Activated CD4-positive, alpha-beta T cell treated with anti-CD3 and anti-CD28 coated beads, Interleukin-2, Interleukin-4, amounts not matched to agents 100 ng/mL and 50 ng/mL, durations not matched to agents 16 hours and 8 hours (primary cell): Measurements from ENCODE around the gene HHLA2.
"Not testable (repeated sequence)": the region's sequence is repeated elsewhere in the genome, so short reads cannot be mapped to it uniquely, and the experiment has no call there.

Experiments
- DNase-seq: peaks from one replicate; pipeline ENCODE4 v3.0.0-alpha.2; 2020; ENCODE audit warnings: low spot score

The HHLA2 gene

DNA sequence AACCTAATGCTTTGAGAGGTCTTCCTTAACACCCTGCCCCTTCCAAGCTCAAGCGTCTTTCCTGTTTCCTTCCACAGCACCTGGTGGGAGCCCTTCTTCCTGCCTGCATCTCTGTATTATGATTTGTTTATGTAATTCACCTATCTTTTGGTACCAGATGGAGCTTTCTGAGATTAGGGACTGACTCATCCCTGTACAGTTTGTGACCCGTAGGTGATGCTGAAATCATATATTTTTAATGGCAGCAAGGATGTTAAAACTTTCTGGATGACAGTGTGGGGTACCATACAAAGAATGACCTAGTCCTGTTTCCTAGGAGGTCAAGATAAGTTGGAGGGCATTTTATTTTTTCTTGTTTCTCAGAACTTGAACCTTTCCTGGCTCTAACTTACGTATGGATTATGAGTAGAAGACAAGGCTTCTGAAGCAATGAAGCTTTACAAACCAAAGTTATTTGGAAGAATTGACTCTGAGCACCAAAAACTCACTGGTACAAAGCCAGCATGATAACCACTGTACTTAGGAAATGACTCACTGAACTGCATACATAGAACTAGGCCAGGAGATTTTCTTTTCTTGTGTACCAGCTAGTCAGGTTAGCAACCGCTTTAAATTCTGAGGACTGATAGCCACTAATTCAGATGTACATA, 46.6 kb downstream of the HHLA2 start:
- peak; percentile 83 for DNase-seq

DNA sequence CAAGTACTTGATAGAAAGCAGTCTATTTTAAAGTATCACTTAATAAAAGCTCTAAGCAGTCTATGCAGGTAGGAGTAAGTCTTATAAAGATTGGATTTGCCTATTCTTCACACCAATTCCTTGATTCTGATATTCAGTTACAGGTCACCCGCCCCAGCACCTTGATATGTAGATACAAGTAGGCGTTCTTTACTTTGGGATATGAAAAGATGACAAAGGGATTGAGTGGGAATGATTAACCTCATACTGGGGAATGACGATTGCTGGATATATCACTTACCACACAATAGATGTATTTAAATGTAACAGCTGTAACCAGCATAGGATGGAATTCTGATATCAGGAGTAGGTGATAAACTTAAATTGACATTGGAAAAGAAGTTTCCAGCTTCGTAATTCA, 47.1 kb downstream of the HHLA2 start:
- no peak for DNase-seq

DNA sequence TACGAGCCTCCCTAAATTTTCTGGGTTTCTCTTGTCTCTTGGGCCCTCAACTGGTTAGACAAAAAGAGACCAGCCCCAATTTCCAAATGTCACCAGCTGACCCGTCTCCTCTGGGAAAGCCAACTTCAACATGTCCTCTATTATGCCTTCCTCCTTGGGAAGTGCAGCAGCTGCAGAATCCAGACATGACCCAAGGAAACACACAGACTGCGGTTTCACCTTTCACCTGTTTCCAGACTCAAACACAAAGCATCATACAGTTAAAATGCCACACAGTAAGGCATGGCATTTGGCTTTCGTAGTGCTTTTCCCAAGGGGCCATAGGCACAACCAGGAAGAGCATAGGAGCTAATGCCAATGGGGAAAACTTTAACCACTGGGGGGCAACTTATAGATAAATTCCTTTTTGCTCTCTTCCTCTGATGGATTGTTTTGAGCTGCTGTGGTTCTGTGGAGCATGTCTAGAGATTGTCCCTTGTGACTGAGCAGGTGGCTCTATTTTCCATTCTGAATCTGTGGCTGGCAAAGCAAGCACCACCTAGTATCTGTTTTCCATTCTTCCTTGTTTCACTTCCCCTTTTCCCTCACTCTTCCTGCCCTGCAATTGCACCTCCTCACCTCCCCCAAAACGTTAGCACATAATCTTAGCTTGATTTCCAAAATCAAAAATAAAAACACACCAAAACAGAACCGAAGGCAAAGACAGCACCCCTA, 49.3 kb downstream of the HHLA2 start:
- no peak for DNase-seq

DNA sequence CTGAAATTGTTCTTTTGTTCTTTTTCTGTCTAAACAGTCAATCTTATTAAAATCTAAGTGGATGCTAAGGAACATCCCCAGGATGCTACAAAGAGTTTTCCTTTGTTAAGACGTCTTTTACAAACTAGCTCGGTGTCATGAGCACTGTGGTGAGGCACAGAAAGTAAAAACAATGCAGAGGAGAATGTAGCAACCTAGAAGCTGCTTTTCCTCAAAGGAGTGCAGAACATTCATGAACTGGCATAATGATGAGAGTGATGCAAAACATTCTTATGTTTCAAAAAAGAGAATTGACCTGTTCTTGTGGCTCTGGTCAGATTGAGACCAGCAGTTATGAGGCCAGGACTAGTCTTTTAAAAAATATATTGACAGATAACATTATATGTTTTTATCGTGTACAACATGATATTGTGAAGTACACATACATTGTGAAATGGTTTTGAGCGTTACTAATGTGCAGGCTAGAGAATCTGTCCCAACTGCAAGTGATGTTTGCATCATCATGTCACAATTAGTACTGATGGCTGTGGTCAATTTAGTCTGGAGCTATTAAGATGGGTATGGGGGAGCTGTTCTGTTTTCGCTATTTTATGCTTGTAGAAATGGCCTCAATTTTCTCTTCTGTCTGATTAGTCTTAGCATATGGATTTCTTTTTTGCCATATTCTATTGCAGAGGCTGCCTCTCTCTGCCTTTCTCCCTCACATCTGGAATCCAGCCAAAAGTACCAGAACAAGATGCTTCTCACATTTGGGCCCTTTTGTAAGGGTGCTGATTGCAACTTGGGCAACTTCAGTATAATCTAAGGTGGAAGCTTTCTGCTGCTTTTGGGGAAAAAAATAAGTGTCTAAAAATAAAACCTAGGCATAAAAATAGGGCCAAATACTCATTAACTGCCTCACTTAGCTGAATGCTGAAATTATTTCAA, 50.2 kb downstream of the HHLA2 start:
- DNase-seq, result no peak

DNA sequence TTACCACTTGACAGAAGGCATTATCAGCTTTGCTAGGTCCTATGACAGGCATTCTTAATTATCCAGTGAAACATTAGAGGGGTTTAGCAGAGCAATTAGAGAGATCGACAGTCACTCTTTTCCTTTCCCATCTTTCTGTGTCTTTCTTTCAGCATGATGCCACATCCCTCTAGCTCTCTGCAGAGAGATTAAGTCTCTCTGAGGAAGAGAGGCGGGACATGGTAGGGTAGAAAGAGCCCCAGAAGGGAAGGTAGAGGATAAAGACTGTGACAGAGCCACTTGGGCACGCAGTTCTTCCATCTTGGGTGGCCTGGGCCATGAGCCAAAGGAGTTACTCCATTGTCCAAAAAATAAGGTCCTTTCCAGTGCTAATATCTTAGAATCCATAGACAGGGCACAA, 55.8 kb downstream of the HHLA2 start:
- no peak for DNase-seq

DNA sequence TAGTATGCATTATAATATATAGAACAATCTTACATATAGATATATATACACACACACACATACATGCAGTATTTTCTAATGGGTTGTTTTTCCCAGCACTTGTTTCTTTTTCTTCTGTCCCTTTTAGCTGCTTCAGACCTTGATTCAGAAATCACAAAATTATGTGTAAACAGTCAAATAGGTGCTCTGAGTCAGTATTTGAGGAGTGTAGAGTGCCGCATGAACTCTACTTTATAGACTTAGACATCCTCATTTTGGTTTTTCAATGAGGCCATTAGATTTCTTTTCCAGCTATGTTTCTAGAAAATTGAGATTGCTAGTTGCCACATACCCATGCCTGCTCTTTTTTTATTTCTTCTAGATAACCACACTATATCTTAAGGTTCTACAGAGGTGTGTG, 58.2 kb downstream of the HHLA2 start:
- DNase-seq, result no peak

DNA sequence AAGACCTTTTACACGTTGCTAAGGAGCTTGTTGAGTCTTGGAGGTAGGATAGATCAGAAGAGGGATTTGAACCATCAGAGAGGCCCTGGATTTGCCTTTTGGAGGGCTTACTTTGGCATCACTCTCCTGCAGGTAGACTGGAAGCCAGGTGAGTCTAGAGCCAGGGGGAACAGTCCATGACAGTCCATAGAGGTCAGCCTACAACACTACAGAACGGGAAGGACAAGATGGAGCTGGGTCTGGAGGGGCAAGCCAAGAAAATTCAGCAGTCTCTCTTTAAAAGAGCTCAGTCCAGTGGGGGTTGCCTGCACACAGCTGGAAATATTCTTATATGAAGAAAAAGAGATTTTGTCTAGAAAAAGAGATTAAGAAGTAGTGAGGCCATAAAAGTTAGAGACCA, 60.7 kb downstream of the HHLA2 start:
- DNase-seq, result no peak

DNA sequence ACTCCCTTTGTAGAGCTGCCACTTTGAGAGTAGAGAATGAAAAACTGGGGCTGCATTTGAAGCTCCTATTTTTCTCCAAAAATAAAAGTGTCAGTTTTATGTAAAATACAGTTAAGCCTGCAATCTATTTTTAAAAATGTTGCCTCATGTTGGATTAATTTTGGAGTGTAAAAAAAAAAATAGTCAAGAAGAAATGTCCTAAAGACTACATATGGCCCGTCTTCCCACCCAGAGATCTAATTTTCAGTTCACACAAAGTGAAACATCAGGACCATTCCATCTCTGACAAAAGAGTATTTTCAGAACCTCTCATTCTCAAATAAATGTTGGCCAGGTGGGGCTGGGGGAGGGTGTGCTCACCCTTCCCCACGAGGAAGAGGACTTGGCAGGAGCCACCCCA, 62.7 kb downstream of the HHLA2 start:
- DNase-seq, result no peak

DNA sequence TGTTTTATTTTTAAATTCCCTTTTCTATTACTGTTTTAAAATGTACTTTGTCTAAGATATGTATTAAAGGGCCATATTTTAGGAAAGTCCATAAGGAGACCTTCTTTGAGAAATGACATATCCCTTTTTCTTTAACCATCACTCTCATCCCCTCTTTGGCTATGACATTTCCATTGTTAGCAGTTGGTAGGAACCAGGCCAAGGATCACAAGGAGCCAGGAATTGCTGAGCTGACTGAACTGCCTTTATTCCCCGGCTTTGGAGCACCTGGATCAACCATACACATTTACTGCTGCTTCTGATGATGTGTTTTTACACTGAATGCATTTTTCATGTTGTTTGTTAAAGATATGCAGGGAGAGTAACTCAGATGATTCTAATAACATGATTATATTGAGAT, 79.7 kb downstream of the HHLA2 start:
- DNase-seq, result no peak

DNA sequence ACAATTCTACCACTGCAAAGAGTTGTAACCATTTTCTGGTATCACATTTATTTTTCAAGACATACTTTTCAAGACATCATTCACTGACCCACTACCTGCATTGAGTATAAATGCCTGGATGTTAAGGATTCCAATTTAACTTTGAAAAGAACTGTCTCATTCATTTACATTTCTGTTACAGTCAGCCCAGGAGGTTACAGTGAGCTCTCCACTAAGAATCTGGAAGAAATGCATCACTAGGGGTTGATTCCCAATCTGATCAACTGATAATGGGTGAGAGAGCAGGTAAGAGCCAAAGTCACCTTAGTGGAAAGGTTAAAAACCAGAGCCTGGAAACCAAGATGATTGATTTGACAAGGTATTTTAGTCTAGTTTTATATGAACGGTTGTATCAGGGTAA, 81.0 kb downstream of the HHLA2 start:
- no peak for DNase-seq

DNA sequence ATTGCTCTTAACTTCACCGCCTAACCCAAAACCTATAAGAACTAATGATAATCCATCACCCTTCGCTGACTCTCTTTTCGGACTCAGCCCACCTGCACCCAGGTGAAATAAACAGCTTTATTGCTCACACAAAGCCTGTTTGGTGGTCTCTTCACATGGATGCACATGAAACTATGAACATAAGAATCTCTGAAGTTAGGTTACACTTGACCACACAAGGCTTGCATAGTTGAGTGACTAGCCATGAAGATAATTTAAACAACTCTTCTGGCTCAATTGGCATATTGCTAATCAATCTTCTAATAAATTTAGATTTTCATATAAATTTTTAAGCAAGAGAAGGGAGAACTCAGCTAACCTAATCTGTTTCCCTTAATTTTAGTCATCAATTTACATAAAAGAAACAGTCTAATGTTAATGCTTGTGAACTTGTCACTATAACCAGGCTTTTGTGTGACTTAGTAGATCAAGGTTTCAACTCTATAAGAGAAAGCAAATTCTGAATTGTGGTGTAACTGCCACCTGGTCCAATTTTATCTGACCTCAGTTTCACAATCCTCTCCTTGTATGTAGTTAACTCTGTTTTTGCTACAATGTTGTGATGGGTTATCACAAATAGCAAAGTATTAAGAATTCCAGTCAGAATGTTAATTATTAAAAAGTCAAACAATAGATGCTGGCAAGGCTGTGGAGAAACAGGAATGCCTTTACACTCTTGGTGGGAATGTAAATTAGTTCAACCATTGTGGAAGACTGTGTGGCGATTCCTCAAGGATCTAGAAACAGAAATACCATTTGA, 82.0 kb downstream of the HHLA2 start:
- DNase-seq, result no peak

DNA sequence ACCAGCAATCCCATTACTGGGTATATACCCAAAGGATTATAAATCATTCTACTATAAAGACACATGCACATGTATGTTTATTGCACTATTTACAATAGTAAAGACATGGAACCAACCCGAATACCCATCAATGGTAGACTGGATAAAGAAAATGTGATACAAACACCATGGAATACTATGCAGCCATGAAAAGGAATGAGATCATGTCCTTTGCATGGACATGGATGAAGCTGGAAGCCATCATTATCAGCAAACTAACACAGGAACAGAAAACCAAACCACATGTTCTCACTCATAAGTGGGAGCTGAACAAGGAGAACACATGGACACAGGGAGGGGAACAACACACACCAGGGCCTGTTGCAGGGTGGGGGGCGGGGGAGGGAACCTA, 82.6 kb downstream of the HHLA2 start:
- not testable (repeated sequence) for DNase-seq

DNA sequence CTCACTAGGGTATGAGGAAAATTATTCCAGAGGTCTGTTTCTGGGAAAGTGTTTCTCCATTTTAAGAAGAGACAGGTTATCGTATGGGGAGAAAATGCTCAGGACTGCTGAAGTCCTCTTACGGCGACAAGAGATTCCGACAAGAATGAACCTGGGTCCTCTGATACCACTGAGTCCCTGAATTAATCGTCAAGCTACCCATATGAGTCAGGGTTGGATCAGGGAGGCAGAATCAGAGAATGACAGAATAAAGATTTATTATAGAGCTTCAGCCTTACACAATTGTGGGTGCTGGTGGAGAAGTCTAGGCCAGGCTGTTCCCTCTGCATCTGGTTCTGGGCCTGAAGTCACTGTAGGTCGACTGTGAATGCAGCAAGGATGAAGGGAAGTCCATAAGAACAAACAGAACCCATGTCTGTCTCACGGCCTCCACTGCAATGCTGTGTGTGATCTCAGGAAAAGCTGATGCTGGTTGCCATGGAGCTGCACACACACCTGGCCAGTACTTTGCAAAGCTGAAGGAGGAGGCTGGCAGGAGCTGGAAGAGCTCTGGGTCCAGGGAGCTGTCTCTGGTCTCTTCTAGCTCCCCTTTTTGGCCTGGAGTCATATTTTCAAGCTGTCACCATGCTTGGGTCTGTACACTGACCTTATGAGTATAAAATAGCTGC, 83.9 kb downstream of the HHLA2 start:
- peak; percentile 45 for DNase-seq

DNA sequence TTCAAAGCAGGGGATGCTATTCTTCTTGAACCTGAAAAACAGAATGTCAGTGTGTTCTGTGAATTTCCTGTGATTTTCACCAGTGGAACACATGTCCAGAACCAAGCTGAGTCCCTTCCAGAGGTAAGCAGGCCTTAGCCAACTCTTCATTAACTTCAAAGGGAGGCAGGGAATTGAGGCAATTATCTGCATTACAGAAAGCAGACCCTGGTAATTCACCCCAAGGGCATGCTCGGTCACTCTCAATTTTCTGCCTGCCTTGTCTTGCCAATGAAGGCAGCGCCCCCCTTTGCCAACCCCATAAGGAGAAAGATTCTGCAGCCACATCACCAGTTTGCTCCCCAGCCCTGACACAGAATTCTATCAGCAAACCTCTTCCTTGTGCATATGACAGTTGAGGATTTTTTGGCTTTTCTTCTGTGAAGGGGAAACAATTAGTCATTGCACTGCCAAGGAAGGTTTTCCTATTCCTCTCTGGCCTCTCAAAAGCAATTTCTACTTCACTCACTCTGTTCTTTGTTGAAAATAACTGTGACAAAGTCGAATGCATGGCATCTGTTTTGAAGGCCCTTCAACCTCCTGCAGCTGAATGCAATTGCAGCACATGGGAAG, 85.3 kb downstream of the HHLA2 start:
- DNase-seq, result no peak

DNA sequence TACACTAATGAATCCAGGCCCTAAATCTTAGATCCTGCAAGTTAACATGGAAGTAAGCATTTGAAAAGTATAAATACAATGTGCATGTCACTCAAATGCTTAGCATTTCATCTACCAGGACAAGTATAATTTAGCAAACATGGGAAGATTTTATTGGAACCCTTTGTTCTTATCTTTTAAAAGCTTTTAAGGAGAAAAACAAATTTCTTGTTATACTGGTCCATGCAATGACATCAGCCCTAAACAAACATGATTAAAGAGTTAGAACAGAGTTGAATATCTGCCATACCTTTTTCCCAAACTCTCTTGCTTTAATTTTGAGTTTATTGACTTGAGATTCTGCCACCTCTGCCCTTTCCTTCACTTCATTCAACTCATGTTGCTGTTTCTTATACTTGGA, 87.0 kb downstream of the HHLA2 start:
- DNase-seq, result no peak

DNA sequence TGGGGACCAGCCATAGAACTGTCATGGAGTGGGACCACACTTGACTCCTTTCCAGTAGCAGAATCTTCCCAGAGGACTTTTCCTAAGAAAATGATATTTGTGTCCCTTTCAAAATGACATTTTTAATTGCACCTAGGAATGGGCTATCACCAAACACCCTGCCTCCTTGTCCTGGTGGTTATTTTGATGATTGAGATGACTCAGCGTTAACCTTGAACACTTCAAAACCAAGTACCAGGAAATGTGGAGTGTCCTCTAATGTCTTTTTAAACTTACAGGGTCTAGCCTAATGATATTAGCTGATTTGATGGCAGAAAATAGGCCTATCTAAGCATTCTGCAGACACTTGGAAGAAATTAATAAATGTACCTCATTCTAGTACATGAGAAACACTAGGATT, 90.7 kb downstream of the HHLA2 start:
- peak; percentile 47 for DNase-seq

DNA sequence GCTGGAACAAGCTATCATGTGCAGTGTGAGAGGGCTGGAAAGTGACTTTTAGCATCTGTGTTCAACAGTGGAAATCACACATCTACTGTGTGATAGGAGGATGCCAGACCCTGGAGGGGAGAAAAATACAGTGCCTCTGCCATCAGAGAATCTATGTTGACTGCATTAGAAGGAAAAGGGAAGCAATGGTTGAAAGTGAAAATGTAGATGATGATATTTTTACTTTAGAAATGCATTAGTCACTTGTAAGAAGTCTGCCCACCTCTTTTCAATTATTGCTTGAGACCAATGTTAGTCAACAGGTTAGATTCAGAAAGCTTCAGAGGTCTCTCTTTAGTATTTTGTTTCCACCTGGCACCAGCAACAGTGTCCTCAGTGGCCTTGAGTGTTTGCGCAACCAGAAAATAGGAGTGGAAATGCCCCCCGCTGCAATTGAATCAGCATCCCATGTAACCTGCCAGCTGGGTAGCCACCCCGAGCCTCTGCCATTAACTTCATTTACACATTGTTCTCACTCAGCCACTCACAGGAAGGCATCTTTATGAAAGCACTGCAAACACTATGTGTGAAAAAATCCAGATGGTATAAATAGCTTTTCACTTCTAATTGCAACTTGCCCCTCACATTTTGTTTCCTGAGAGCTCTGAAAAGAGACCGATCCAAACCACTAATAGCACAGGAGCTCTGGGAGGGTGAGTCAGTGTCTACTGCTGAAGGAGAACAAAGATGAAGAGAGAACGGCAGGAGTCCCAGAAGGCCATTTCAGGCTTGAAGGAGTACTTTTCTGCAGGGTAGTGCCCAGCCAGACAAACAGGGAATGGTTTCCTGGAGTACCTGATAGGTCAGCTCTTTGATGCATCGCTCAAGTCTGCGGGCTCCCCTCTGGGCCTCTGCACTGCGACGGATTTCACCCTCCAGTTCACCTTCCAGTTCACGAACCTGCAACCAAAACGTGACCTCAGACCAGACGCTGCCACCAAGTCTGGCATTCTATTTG, 92.1 kb downstream of the HHLA2 start:
- peak; percentile 57 for DNase-seq

DNA sequence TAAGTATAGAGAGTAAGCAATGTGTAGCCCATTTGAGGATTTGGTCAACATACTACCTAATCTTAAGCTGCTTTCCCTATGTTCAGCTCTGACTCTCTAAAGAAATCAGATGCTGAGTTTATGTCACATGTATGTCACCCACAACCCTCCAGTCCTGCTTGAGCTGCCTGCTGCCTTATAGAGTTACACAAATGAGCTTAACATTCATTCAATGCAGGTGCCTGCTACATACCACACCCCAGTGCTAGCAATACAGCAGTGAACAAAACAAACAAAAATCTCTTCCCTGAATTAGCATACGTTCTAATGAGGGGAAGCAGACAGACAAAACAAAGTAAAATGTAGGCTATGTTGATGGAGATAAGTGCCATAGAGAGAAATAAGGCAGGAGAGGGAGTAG, 93.0 kb downstream of the HHLA2 start:
- no peak for DNase-seq

DNA sequence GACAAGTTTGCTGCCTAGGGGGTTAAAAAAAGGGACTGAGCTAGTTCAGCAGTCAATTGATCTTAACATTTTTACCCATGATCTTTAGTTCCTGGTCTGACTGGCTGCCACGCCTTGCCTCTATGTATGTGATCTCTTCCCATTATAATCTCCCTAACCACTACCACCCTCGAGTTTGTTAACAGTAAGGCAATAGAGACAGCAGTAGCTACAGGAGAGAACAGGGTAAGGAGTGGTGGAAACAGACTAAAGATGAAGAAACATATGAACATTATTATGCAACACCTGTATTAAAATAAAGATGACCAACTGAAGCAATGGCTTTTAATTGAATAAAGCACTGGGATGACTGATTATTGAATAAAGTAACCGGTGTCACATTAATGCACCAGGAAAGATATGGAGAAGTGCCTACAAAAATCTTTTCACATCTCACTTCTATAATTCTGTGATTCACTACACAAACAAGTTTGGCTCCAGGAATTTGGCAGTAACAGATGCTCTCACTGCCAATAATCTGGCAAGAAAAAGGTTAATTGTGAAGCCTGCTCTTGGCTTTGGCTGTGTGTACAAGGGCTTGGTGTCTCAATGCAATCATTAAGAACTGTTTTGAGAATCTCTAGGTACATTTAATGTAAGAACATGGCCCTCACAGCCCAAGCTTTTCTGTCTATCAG, 95.7 kb downstream of the HHLA2 start:
- no peak for DNase-seq
